HG03521 (cell line): ENCODE data around the gene CLMN.

Experiments used
- ATAC-seq: cut with Tn5 transposase; IDR thresholded peaks from one replicate; pipeline ENCODE4 v1.9.1; 2021; ENCODE audit warnings: mild to moderate bottlenecking, moderate library complexity; ENCODE audit not compliant: unreplicated experiment

Gene CLMN

GRCh38 chr14:95305145-95305544 lies 14.6 kb downstream of the CLMN start:
- no peak for ATAC-seq

DNA sequence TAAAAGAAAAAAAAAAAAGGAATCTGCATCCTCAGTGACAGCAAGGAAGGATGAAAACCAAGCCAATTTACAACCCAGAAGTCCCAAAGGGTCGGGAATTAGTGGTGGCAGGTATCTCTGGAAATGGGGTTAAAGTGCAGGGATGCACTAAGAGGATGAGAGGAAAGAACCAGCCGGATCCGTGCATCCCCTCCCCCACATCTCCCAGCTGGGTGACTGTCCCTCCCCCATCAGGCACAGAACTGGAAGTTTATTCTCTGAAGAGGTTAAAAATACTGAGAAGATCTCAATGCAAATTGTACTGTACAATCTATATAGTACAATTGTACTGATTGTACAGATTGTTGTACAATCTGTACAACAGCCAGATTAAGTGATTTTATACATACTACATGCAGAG lies 15.4 kb downstream of the CLMN start:
- no peak for ATAC-seq

DNA sequence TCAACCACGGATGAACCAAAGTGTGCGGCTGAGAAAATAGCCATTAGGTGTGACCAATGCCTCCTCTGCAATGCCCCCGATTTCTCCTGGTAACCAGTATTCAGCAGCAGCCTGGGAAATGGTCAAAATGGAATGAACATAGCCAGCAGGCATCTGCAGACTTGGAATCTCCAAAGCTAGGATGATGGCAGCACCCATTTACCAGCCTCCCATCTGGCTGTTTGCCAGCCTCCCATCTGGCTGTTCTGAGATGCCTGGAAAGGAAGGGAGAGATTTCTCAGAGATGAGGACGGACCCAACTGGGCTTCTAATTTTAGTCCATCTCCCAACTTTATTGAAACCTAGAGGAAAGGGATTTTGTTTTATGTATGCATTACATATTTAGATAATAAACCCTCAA lies 16.2 kb downstream of the CLMN start:
- ATAC-seq = no peak

DNA sequence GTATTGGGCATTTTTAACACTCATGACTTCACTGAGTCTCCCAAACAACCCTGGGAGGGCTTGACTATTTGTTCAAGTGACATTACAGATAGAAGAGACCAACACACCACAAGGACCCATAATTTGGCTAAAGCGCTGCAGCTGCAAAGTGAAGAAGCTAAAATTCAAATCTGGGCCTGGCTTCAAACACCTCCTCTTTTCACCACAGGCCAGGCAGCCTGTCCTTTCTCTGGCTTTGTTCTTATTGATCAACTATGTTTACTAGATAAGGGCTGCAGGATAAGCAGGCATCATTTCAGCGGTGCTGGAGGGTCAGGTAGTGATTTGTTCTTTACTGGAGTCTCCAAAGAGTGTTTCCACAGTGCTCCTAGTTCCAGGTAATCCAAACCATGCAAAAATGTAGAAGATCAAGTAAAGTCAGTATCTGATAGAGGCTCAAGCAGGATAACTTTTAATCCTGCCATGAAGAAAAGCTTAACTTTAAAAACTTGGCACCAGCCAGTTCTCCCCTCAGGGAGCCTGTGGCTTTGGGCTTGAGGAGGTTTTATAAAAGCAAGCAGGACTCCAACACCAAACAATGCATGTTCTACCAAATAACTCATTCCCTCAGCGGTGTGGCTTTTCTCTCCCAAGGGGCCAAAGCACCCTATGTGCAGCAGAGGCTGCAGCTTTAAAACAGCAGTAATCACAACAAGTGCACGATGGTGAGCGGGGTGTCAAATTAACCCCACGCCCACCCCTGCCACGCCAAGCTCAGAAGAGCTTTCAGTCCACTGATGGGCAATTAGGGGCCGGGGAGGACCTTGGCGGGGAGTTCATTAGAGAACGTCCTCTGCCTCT lies 16.8 kb downstream of the CLMN start:
- no peak for ATAC-seq

GRCh38 chr14:95301527-95302187 lies 18.1 kb downstream of the CLMN start:
- ATAC-seq = no peak

- no peak for ATAC-seq
Measured at GRCh38 chr14:95300697-95301526, 18.8 kb downstream of the CLMN start.

DNA sequence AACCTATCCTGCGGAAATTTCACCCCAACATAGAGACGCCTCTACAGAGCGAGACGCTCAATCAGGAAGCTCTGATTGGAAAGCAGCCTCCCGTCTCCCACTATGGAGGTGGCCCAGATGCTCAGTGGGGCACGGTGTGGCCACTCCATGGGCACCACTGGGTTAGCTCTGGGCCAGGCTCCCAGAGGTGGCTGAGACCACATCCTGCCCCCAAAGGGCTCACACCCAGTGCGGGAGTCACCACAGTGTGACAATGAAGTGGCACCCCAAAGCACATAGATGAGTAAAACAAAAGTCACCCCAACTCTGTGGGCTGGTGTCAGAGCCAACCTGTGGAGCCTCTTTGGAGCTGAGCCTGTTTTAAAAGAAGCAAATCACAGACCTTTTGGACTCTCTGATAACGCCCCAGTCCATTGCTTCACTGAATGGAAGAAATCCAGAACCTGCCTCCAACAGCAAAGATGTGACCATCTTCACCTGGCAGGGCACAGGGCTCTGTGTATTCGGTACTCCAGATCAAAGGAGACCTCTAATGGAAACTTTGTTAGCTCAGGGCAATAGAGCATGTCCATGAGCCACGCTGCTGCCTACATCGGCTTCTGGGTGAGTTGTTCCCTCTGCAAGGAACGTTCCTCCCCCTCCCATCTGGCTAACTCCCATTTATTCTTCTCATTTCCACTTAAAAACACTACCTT lies 19.6 kb downstream of the CLMN start:
- ATAC-seq = no peak

DNA sequence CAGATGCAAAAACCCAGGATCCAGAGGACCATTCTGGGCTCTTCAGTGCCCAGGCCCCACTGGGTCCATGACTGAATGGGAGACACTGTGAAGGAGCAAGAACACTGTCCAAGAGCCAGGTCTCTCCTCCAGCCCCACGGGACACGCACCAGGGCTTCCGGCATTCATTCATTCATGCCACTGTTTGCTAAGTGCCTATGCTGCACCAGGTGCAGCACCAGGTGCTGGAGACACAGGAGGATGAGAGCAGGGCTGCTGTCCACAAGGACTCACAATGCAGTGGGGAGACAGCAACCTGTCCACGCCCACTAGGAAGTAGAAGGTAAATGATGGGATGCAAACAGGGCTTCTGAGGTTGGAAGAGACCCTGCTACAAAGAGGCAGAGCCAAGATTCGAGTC lies 20.4 kb downstream of the CLMN start:
- ATAC-seq = no peak

DNA sequence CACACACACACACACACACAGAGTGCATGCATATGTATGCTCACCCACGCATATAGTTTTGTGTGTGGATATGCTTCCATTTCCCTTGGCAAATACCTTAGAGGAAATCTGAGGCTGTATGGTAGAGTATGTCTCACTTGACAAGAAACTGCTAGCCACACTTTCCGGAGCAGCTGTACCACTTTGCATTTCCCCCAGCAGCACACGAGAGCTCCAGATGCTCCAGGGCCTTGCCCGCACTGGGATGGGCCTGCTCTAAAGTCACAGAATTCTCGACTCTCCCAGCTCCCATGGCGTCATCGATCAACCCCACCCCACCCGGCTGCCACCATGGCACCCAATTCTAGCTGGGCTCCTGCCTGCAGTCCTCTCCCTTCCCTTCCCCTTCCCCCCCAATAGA lies 21.9 kb downstream of the CLMN start:
- ATAC-seq = no peak

DNA sequence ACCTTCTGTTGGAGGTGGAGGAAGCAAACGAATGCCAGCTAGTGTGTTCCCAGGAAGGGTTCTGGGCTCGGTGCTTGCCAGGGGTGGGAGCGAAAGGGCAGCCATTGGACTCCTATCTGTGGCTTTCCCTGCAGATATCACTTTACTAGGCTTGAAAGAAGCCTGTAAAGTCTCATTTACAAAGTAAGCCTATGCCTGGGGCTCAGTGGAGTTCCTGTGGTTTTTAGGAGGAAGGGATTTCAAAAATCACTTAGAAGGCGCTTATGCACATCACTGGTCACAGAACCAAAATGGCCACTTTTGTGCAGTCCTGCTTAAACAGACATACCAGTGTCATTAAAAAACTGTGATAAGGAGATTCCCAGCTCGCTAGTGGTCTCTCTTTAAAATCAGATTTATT lies 22.7 kb downstream of the CLMN start:
- no peak for ATAC-seq

DNA sequence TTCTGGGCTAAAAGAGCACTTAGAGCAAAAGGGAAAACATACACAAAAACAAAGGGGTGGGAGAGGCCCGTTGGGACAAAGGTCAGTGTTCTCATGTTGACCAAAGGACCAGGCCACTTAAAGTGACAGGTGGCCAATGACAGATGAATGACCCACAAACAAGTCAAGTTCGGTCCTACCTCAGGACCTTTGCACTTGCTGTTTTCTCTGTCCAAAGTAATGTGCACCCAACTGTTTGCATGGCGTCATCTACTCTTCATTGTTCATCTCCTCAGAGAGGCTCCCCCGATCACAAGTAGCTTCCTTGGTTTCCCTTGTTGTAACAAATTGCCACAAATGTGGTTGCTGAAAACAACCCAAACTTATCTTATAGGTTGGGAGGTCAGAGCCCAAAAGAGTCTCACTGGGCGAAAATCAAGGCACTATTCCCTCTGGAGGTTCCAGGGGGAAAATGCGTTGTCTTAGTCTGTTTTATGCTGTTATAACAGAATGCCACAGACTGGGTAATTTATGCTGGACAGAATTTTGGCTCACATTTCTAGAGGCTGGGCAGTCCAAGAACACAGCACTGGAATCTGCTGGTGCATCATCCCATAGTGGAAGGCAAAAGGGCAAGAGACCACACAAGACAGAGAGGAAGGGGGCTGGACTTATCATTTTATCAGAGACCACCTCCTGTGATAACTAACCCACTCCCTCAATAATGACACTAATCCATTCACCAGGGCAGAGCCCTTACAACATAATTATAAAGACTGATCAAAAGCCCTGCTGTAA lies 23.9 kb downstream of the CLMN start:
- ATAC-seq = no peak

DNA sequence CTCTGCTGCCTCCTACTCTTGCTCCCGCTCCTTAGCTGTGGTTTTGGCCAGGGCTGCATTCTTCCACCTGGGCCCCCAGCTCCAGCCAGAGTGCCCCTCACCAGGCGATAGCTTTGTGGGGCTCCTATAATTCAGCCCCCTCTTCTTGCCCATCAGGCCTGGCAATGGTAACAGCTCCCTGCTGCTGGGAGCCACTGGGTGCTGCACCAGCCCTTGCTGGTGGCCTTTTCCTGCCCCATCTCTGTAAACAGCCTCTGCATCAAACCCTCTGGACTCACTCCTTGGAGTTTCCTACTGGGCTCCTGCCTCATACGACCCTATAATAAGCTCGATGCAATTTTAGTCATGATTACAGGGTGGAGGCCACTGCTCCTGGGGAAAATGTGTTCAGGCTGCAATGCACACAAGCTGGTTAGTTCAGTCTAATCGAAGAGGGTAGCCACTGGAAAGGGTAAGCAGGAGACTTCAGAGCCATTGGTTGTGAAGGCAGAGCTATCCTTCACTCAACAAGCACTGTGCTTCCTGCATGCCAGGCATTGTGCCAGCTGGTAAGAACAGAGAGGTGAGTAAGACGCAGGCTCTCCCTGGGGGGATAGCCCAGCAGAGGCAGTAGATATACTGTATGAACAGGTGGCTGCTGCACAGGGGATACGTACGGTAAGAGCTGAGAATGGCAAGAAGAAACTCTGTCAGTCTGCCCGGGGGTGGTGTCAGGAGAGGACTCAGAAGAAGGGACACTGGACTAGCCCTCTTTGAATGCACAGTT lies 24.7 kb downstream of the CLMN start:
- no peak for ATAC-seq

DNA sequence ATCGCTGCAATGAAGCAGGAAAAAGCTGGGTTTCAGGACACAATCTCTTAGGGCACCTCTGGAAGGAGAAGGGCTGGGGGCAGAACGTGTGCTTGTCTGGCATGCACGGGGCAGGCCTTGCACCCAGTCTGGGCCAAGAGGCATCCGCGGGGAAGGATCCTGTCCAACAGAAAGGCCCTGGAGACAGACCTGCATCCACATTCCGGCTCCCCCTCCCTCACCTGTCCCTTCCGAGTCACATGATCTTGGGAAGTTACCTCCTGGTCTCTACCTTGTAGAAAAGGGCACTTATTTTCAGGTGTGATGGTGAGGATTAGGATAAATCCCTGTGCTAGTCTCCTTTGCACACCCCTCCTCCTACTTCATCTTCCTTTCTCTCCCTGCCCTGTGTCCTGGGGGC lies 25.4 kb downstream of the CLMN start:
- no peak for ATAC-seq

- no peak for ATAC-seq
Measured at GRCh38 chr14:95293449-95293848, 26.3 kb downstream of the CLMN start.

GRCh38 chr14:95292660-95293425 lies 26.9 kb downstream of the CLMN start:
- ATAC-seq = no peak

- ATAC-seq = no peak
Measured at GRCh38 chr14:95291859-95292542, 27.7 kb downstream of the CLMN start.

GRCh38 chr14:95290871-95291431 lies 28.8 kb downstream of the CLMN start:
- no peak for ATAC-seq

DNA sequence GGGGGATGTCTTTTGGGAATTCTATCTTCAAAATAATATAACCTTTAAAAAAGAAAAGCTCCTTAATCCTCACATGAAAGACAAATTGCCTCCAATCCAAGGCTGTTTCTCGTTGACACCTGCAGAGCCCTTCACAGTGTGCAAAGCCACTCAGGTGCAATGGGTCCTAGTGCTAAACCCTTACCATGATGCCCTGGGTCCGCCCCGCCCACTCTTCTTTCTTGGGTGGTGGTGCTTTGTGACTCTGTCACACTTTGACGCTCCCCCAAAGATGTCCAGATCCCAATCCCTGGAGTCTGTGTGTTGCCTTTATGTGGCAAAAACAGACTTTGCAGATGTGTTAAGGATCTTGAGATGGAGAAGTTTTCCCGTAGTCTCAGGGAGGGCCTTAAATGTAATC lies 29.7 kb downstream of the CLMN start:
- no peak for ATAC-seq
